HL-60/S4 (cell line): ENCODE results near the gene DHRS7B.

Experiments used
- in situ Hi-C: fragments of 300-500 bp; cut with MboI; formaldehyde crosslinking; loops from 2 replicates; pipeline ENCODE4 v1.14.3; 2022; ENCODE audit warnings: low sequenced_read_pairs

Gene DHRS7B

DNA sequence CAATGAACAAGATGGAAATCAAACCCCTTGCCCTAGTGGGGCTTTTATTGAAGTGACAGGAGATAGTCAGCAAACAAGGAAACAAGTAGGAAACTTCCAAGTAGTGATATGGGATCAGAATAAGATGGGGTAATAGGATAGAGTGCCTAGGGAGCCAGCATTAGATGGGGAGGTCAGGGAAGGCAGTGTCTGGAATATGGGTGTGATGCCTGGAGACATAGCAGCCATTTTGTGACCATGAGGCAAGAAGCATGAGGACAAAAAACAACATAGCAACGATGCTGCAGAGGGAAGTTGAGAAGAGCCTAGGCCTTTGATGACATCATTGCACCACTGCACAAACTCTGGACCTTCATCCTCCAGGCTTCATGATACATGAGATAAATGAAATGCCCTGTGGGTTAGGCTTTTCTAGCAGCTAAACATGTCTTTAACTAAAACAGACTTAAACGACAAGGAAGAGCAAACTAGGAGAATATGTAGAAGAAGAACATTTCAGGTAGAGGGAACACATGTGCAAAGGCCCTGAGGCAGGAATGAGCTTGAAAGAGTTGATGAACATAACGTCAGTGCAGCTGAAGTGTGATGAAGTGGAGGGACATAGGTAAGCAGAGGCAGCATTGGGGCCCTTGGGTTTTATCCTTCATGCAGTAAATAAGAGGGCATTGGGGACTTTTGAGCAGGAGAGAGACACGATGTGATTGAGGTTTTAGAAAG is 105.4 kb downstream of the DHRS7B start:
- in situ Hi-C loops, result no loop called here

DNA sequence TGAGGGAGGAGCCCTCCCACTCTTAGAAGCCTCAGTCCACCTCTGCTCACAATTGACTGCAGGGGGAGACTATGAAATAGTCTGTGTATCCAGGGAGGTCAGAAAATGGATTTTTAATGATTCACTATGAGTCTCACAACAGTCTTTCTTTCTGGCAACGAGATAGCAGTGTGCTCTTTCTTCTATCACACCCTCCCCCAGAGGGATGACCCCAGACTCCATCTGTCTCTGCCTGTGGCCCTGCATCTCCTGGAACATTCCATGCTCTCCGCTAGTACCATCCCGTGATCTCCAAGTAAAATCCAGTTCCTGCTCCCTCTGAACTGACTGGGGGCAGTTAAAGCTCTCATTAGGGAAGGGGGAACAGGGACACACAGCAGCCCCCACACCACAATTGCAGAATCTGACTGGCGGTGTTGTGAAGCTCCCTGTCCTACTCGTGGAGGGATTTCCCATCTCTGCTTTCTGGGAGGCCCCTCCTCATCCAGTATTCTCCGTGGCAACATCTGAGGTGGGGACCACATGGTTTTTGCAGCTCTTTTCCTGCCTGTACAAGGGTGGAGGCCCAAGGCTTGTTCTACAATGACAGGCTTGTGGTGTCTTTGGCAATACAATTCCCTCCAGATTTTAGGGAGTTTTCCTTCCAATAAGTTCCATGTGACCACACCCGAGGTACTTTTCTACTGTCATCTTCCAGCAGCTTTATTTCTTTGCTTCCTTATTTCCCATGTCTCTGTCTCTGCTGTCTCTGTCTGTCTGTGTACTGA is 107.0 kb downstream of the DHRS7B start:
- in situ Hi-C loops, result no loop called here

DNA sequence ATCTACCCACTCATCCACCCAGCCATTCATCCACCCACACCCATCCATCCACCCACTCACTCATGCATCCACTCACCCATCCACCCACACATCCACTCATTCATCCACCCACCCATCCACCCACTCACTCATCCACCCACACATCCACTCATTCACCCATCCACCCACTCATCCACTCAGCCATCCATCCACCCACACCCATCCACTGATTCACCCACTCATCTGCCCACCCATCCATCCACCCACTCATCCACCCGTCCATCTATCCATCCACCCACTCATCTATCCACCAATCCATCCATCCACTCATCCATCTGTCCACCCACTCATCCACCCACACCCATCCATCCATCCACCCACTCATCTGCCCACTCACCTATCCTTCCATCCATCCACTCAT is 109.2 kb downstream of the DHRS7B start:
- in situ Hi-C loops, result no loop called here

DNA sequence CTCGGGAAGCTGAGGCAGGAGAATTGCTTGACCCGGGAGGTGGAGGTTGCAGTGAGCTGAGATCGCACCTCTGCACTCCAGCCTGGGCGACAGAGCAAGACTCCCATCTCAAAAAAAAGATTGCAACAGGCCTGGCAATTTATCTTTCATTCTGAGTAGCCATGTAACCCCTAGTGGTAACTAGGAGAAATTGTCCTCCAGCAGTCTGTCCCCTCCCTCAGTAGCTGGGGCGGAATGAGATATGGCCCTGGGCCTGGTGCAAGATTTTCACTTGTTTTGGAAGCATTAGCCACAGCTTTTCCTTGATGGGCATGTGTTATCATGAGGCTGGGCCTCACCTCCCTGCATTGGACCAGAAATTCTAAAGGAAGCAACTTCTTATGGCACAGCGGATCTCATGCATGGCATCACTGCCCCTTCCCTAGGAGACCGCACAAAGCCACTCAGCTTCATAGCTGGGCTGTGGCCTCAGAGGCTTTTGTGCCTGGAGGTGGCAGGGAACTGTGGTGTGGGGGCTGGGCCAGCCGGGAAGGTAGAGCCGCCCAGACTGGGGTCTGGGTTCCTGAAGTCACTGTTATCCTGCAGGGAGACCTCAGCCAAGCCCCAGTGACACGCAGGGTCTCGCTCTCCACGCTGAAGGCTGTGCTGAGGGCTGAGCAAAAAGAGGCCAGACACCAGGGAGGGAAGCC is 113.1 kb downstream of the DHRS7B start:
- in situ Hi-C loops, result no loop called here

DNA sequence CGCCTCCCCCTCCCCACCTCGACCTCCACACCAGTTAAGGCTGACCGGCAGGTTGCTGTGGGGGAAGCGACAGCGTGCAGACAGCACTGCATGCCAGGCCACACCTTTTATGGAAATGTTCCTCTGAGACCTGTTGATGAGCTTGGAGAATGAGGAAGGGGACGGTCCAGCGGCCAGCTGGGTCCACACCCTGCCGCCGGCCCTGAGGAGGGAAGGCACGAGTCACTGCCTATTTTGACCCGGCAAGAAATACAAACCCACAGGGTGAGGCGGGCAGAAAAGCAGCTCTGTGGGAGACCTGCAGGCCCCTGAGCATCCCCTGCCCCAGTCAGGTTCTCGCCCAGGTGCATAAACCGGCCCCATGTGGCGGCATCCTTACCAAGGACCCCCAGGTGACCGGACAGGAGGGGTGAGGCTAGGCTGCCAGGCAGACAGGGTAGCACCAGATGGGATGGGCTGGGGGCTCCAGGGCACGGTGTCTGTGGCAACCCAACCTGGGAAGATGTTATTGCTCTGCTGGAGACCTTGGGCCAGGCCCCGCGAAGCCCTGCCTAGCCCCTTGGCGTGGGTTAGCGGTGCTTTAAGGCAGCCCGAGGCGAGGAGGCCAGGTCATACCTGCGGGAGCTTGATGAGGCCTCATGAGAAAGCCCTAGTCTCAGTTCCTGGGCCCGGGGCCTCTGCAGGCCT is 113.7 kb downstream of the DHRS7B start:
- in situ Hi-C loops, result no loop called here
